GM13977 (cell line): ENCODE results near the gene ST6GALNAC3.

Source experiments
- DNase-seq: peaks from one replicate; pipeline ENCODE4 v3.0.0; 2012; ENCODE audit warnings: low spot score
- CTCF ChIP-seq: IDR thresholded peaks from 2 replicates; pipeline ENCODE4 v1.5.1; 2012; ENCODE audit warnings: mild to moderate bottlenecking, control low read depth; ENCODE audit not compliant: insufficient read depth; ENCODE audit errors: extremely low read depth, missing control alignments
- in situ Hi-C: fragments of 300-500 bp; cut with MboI; formaldehyde crosslinking; loops from one replicate; pipeline ENCODE4 v1.12.0; 2022; ENCODE audit warnings: low sequenced_read_pairs, low pct_unique_long_range_greater_than_20kb, mixed read lengths, inconsistent platforms; ENCODE audit not compliant: unreplicated experiment

Gene ST6GALNAC3

GRCh38 chr1:76124196-76124595 is 49.6 kb downstream of the ST6GALNAC3 start:
- no peak for TF ChIP-seq CTCF
- DNase-seq = no peak
- in situ Hi-C loops = no loop called here

DNA sequence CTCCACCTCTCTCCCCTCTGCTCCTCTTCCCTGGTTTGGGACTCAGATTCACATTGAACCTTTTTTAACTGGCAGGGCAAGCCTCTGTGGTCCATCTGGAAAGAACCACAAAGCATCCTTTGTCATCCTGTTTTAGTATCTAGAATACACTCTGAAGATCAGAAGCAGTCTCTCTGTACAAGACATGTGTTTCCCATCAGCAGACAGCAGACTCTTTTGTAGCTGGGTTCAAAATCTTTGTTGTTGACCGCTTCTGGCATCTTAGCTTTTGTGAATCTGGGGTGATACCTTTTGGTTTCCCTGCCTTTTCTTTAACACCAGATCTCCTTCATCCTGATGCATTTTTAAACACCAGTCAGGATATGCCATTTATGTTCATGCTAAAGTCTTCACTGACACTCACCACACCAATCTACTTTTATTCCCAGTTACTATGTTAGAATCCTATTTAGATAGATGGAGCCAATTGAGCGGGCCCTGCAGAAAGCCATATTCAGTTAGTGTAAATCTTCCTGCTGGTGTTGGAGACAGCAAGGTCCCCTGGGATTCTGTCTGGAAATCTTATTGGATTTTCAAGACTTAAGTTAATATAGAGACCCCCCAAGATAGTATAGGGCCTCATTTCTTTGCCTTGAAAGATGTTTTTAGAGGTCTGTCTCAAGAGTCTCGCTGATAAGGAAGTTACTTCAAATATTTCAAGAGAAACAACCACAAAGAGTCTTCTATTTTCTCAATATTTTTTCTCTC is 51.1 kb downstream of the ST6GALNAC3 start:
- DNase-seq = no peak
- in situ Hi-C loops = no loop called here
- no peak for TF ChIP-seq CTCF

GRCh38 chr1:76128096-76128495 is 53.5 kb downstream of the ST6GALNAC3 start:
- in situ Hi-C loops = no loop called here
- TF ChIP-seq CTCF = no peak
- no peak for DNase-seq

GRCh38 chr1:76129731-76130130 is 55.2 kb downstream of the ST6GALNAC3 start:
- TF ChIP-seq CTCF = no peak
- in situ Hi-C loops = no loop called here

GRCh38 chr1:76130992-76131391 is 56.4 kb downstream of the ST6GALNAC3 start:
- no peak for TF ChIP-seq CTCF
- no peak for DNase-seq
- in situ Hi-C loops = no loop called here

More at GRCh38 chr1:76129731-76130130, 55.2 kb downstream of the ST6GALNAC3 start:
- DNase-seq = no peak

- no peak for DNase-seq
- TF ChIP-seq CTCF = no peak
Measured at GRCh38 chr1:76133977-76134376, 59.4 kb downstream of the ST6GALNAC3 start.

More at GRCh38 chr1:76133977-76134376, 59.4 kb downstream of the ST6GALNAC3 start:
- in situ Hi-C loops = no loop called here
